Testis (tissue), 3 donors: ENCODE results near the gene RCCD1. TPM values are rescaled to one million over a fixed set of nuclear protein-coding genes. Genes with fewer than 3 reads are reported as not detected.

Experiments
- DNase-seq: peaks from one replicate; pipeline ENCODE4 v3.0.0-alpha.2; 2019
- H3K27ac ChIP-seq, 2 donors: fragments of 200-600 bp; sonication (generic); one replicate each; pipeline ENCODE4 v1.5.1; 2019
- H3K27me3 ChIP-seq: fragments of 200-600 bp; sonication (generic); one replicate; pipeline ENCODE4 v1.5.1; 2019
- H3K36me3 ChIP-seq: fragments of 200-600 bp; sonication (generic); one replicate; pipeline ENCODE4 v1.5.1; 2017; ENCODE audit warnings: low read depth; ENCODE audit errors: missing control alignments
- H3K4me1 ChIP-seq: fragments of 200-600 bp; sonication (generic); one replicate; pipeline ENCODE4 v1.5.1; 2019
- H3K4me3 ChIP-seq, 2 donors: fragments of 200-600 bp; sonication (generic); one replicate each; pipeline ENCODE4 v1.5.1; 2017 to 2019
- H3K9me3 ChIP-seq: fragments of 200-600 bp; sonication (generic); one replicate; pipeline ENCODE4 v1.5.1; 2017
- CTCF ChIP-seq, 3 experiments: fragments of 450-650 bp in 2 of 3; fragments of 200-600 bp in 1 of 3; sonication (generic) in 1 of 3; IDR thresholded peaks; one replicate each; pipeline ENCODE4 v1.5.1; 2016 to 2019; ENCODE audit warnings: antibody characterized with exemption in 3 of 3, mild to moderate bottlenecking in 2 of 3, moderate library complexity in 1 of 3
- POLR2A ChIP-seq: fragments of 450-650 bp; IDR thresholded peaks from one replicate; pipeline ENCODE4 v1.6.1; 2017; ENCODE audit warnings: antibody characterized with exemption, mild to moderate bottlenecking, moderate library complexity
- WGBS, 2 donors: methylation state at CpG; one replicate each; pipeline ENCODE4 v1.1.5; 2018; 5-methylcytosine and 5-hydroxymethylcytosine counted together
- intact Hi-C: fragments of 100-400 bp; cut with DNase I; formaldehyde crosslinking; loops from one replicate; pipeline ENCODE4 v1.15.1; 2023; ENCODE audit warnings: low total_unique reads
- polyA plus RNA-seq: library from polyadenylated mRNA; stranded (reverse); fragments of 350-450 nt; fragmentation: Illumina TruSeq; extraction: RNeasy Lipid Tissue Mini Kit (QIAGEN cat#74804); gene quantifications from one replicate; pipeline ENCODE4 v1.2.3, GENCODE V29; 2014; ENCODE audit warnings: low read depth, low replicate concordance; ENCODE audit not compliant: insufficient read depth
- total RNA-seq, 2 donors: library from RNA; depleted of rRNA; stranded (reverse); fragments of >200 nt; gene quantifications; one replicate each; pipeline ENCODE4 v1.2.3, GENCODE V29; 2016

RCCD1 gene
- total and polyA plus RNA-seq, 3 donors from 2014 or later: 17.5 to 21.1 (median 17.5) TPM

DNA sequence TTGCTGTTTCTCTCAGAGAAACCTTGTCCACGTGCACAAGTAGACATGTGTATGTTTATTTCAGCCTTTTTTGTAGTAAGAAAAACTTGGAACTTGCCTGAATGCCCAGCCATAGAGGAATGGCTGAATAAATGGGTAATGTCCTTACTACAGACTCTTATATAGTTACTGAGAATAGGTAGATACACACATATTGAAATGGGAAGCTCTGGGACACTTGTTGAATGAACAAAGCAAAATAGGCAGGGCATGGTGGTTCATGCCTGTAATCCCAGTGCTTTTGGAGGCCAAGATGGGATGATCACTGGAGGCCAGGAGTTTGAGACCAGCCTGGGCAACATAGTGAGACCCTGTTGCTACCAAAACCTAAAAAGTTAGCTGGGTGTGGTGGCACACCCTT, 17.9 kb upstream of the RCCD1 start:
- H3K9me3 ChIP-seq: no peaks in the 10 kb centered on the region
- intact Hi-C loops: no loop called here
- DNase-seq: no peak
- no peak for TF ChIP-seq CTCF (IDR thresholded peaks at IDR 0.05)
- TF ChIP-seq POLR2A: no peak
- no peaks in the 10 kb centered on the region for H3K27me3 ChIP-seq
- H3K27ac ChIP-seq: no peak overlapping the region
- H3K36me3 ChIP-seq: no peaks in the 10 kb centered on the region
- H3K4me1 ChIP-seq: peaks cover 26% of the 10 kb centered on the region
- WGBS, 2 donors: 72 to 89% methylated on average over 1 of the region's 1 CpG
- H3K4me3 ChIP-seq: no peak overlapping the region

DNA sequence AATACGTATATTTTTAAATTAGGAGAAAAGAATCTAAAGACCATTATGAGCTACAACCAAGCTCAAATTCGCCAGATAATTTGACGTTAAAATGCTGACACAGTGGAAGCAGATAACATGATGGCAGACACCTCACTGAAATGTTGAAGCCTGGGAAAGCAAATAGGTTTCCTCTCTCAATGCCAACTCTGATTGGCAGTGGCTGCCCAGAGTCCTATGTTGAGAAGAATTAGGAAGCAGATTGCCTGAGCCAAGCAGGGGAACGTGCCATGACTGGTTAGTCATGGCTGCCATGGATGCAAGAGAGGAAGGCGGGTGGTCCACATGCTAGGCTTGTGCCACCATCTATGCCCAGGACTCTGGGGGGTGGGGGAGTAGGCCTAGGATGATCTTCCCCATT, 16.4 kb upstream of the RCCD1 start:
- H3K27ac ChIP-seq: no peak overlapping the region
- TF ChIP-seq POLR2A (no peak), CTCF (IDR thresholded peaks at IDR 0.05) (no peak)
- no peaks in the 10 kb centered on the region for H3K27me3 ChIP-seq
- DNase-seq: no peak
- intact Hi-C loops: no loop called here
- no peak overlapping the region for H3K4me3 ChIP-seq
- WGBS, 2 donors: 91 to 94% methylated on average over 5 of the region's 5 CpGs
- H3K4me1 ChIP-seq: peaks cover 19% of the 10 kb centered on the region
- no peaks in the 10 kb centered on the region for H3K9me3 ChIP-seq
- H3K36me3 ChIP-seq: no peaks in the 10 kb centered on the region

DNA sequence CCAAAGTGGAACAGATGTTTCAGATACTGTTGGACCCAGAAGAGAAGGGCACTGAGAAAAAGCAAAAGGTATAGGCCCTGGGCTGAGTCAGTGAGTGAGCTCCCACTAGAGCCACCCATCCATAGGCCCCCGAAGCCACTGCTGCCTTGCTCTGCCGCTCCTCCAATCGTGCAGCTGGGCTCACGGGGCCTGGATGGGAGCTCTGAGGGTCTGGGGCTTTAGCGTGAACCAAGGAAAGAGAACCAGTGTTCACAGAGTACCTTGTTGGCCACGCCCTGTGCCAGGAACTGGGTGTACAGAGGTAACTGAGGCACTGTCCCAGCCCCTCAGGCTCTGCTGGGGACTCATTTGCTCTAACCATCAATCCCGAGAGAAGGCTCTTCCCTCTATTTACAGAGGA, 14.9 kb upstream of the RCCD1 start:
- 81 to 88% methylated on average over 6 to 7 of the region's 7 CpGs for WGBS, 2 donors

DNA sequence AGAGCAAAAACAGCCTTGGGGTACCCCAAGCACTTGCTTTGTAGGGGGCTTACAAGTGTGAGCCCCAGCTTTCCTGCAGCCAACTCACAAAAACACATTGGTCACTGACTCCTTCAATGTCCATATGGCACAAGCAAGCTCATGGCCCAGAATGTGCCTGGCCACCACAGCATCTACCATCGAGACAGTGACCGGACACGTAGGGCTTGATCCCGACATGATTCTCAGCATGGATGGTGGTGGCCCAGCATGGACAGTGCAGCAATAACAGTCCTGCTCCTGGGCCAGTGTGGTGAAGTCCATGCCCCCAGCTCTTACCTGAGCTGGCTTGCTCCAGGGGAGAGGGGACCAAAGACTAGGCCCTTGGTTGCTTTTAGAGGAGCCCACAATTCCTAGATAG, 13.6 kb upstream of the RCCD1 start:
- no peak overlapping the region for H3K4me3 ChIP-seq
- no peak for DNase-seq
- H3K4me1 ChIP-seq: peaks cover 3% of the 10 kb centered on the region
- H3K36me3 ChIP-seq: no peaks in the 10 kb centered on the region
- H3K27me3 ChIP-seq: no peaks in the 10 kb centered on the region
- WGBS, 2 donors: 98% methylated on average over 4 of the region's 4 CpGs; no CpG with 5 or more reads in 1 of the 2 donors
- H3K9me3 ChIP-seq: no peaks in the 10 kb centered on the region
- TF ChIP-seq CTCF (IDR thresholded peaks at IDR 0.05) (no peak), POLR2A (no peak)
- no peak overlapping the region for H3K27ac ChIP-seq
- intact Hi-C loops: no loop called here

More for the DNA sequence above, 14.9 kb upstream of the RCCD1 start:
- TF ChIP-seq CTCF (IDR thresholded peaks at IDR 0.05) (no peak), POLR2A (no peak)
- no peaks in the 10 kb centered on the region for H3K27me3 ChIP-seq
- DNase-seq: no peak
- H3K4me1 ChIP-seq: peaks cover 10% of the 10 kb centered on the region
- H3K9me3 ChIP-seq: no peaks in the 10 kb centered on the region
- H3K27ac ChIP-seq: no peak overlapping the region
- H3K36me3 ChIP-seq: no peaks in the 10 kb centered on the region
- intact Hi-C loops: no loop called here
- H3K4me3 ChIP-seq: no peak overlapping the region

DNA sequence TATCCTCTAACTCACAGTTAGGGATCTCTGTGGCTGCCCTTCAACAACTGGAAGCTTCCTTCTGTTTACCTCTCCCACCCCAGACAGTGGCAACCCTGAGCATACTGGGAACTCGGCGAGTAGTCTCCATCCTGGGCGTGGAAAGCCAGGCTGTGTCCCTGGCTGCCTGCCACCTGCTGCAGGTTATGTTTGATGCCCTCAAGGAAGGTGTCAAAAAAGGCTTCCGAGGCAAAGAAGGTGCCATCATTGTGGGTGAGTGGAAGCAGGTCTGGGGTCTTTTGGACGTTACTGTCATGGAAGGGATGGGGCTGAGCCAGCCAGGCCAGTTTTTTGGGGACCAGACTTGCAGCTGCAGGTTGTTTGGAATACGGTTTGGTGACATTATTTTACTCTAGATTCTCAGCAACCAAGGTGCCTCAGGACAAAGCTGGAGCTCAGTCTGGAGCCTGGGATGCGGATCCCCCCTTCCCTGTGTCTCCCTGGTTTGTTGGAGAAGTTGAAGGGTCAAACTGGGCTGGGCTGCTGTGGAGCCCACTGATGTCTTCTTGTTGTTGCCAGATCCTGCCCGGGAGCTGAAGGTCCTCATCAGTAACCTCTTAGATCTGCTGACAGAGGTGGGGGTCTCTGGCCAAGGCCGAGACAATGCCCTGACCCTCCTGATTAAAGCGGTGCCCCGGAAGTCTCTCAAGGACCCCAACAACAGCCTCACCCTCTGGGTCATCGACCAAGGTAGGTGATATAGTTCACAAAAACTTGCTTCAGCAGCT, 12.1 kb upstream of the RCCD1 start:
- Histone ChIP-seq H3K4me3 (no peak overlapping the region), H3K9me3 (no peaks in the 10 kb centered on the region), H3K27me3 (no peaks in the 10 kb centered on the region), H3K27ac (no peak overlapping the region), H3K4me1 (no peaks in the 10 kb centered on the region), H3K36me3 (no peaks in the 10 kb centered on the region)
- TF ChIP-seq POLR2A (no peak), CTCF (IDR thresholded peaks at IDR 0.05) (no peak)
- WGBS, 2 donors: 83 to 86% methylated on average over 8 to 12 of the region's 12 CpGs
- intact Hi-C loops: no loop called here
- no peak for DNase-seq
